Neuronal stem cell (in vitro differentiated cells): Measurements from ENCODE around the gene TRERF1.

Experiments used
- DNase-seq: peaks from one replicate; pipeline ENCODE4 v3.0.0-alpha.2; 2013; ENCODE audit warnings: low spot score
- H2AFZ ChIP-seq: one replicate; pipeline ENCODE4 v1.6.1; 2013; ENCODE audit warnings: mild to moderate bottlenecking, low read length, inconsistent platforms
- H2AK5ac ChIP-seq: 2 replicates; pipeline ENCODE4 v1.6.1; 2013; ENCODE audit warnings: low read depth, mild to moderate bottlenecking, inconsistent platforms, low read length, moderate library complexity, mixed read lengths
- H2BK120ac ChIP-seq: 2 replicates; pipeline ENCODE4 v1.6.1; 2013; ENCODE audit warnings: low read depth, mild to moderate bottlenecking, inconsistent platforms, low read length, moderate library complexity, mixed read lengths
- H2BK12ac ChIP-seq: one replicate; pipeline ENCODE4 v1.6.1; 2013; ENCODE audit warnings: low read length, inconsistent platforms
- H2BK15ac ChIP-seq: 2 replicates; pipeline ENCODE4 v1.6.1; 2013; ENCODE audit warnings: mild to moderate bottlenecking, low read length, inconsistent platforms, mixed read lengths
- H2BK5ac ChIP-seq: one replicate; pipeline ENCODE4 v1.6.1; 2013; ENCODE audit warnings: inconsistent platforms, mild to moderate bottlenecking, low read length, moderate library complexity
- H3K14ac ChIP-seq: one replicate; pipeline ENCODE4 v1.6.1; 2013; ENCODE audit warnings: low read length, inconsistent platforms
- H3K18ac ChIP-seq: 2 replicates; pipeline ENCODE4 v1.6.1; 2013; ENCODE audit warnings: low read length, inconsistent platforms
- H3K23ac ChIP-seq: 2 replicates; pipeline ENCODE4 v1.6.1; 2013; ENCODE audit warnings: low read depth, mild to moderate bottlenecking, mixed read lengths, low read length, inconsistent platforms; ENCODE audit not compliant: poor library complexity
- H3K27ac ChIP-seq: replicated peaks from 3 replicates; pipeline ENCODE4 v1.5.1; 2013; ENCODE audit warnings: low read length, inconsistent platforms
- H3K27me3 ChIP-seq, 3 experiments: 2 replicates each; pipeline ENCODE4 v1.6.1; 2013; ENCODE audit warnings: low read length in 3 of 3, mild to moderate bottlenecking in 2 of 3, inconsistent platforms in 1 of 3, low read depth in 1 of 3, mixed read lengths in 1 of 3, moderate library complexity in 1 of 3; ENCODE audit not compliant: control insufficient read depth in 3 of 3, insufficient read depth in 3 of 3
- H3K36me3 ChIP-seq, 2 donors: replicated peaks in 1 of 2; 2 replicates each; pipeline ENCODE4 v1.6.1; 2013; ENCODE audit warnings: low read length in 2 of 2; ENCODE audit not compliant: control insufficient read depth in 2 of 2, insufficient read depth in 2 of 2
- H3K4ac ChIP-seq: 2 replicates; pipeline ENCODE4 v1.6.1; 2013; ENCODE audit warnings: inconsistent platforms, mild to moderate bottlenecking, low read length, moderate library complexity
- H3K4me1 ChIP-seq, 2 donors: 1 replicate in 1 of 2; 2 replicates in 1 of 2; pipeline ENCODE4 v1.6.1; 2013; ENCODE audit warnings: low read length in 2 of 2, low read depth in 1 of 2; ENCODE audit not compliant: control insufficient read depth in 2 of 2, insufficient read depth in 1 of 2
- H3K4me2 ChIP-seq: one replicate; pipeline ENCODE4 v1.6.1; 2013; ENCODE audit warnings: mild to moderate bottlenecking, low read length, inconsistent platforms; ENCODE audit not compliant: insufficient read depth, poor library complexity, severe bottlenecking
- H3K4me3 ChIP-seq, 2 donors: 2 replicates each; pipeline ENCODE4 v1.5.1; 2013; ENCODE audit warnings: low read length in 2 of 2, mild to moderate bottlenecking in 2 of 2, inconsistent platforms in 1 of 2, moderate library complexity in 1 of 2
- H3K79me1 ChIP-seq: one replicate; pipeline ENCODE4 v1.6.1; 2013; ENCODE audit warnings: low read depth, mild to moderate bottlenecking, inconsistent platforms, low read length, moderate library complexity
- H3K9ac ChIP-seq: one replicate; pipeline ENCODE4 v1.6.1; 2013; ENCODE audit warnings: mild to moderate bottlenecking, low read depth, low read length, inconsistent platforms; ENCODE audit not compliant: poor library complexity
- H3K9me3 ChIP-seq, 2 donors: replicated peaks in 1 of 2; 2 replicates each; pipeline versions ENCODE3 to v1.6.1; 2013; ENCODE audit warnings: low read length in 2 of 2, mild to moderate bottlenecking in 2 of 2, inconsistent platforms in 1 of 2, low read depth in 1 of 2, mixed read lengths in 1 of 2, moderate library complexity in 1 of 2; ENCODE audit not compliant: control insufficient read depth in 2 of 2, insufficient read depth in 1 of 2
- H4K8ac ChIP-seq: one replicate; pipeline ENCODE4 v1.6.1; 2013; ENCODE audit warnings: low read depth, mild to moderate bottlenecking, inconsistent platforms, low read length, moderate library complexity
- H4K91ac ChIP-seq: one replicate; pipeline ENCODE4 v1.6.1; 2013; ENCODE audit warnings: low read length, low read depth, mild to moderate bottlenecking, inconsistent platforms; ENCODE audit not compliant: poor library complexity
- WGBS, 2 donors: extraction: QIAGEN DNeasy Blood & Tissue Kit; methylation state at CpG; one replicate each; pipeline ENCODE4 v1.1.7; 2013; ENCODE audit warnings: missing lambda C conversion rate in 2 of 2, mixed read lengths in 1 of 2; ENCODE audit not compliant: insufficient read length in 2 of 2, insufficient replicate concordance in 1 of 2; ENCODE audit errors: extremely low coverage in 2 of 2; 5-methylcytosine and 5-hydroxymethylcytosine counted together

Gene TRERF1

DNA sequence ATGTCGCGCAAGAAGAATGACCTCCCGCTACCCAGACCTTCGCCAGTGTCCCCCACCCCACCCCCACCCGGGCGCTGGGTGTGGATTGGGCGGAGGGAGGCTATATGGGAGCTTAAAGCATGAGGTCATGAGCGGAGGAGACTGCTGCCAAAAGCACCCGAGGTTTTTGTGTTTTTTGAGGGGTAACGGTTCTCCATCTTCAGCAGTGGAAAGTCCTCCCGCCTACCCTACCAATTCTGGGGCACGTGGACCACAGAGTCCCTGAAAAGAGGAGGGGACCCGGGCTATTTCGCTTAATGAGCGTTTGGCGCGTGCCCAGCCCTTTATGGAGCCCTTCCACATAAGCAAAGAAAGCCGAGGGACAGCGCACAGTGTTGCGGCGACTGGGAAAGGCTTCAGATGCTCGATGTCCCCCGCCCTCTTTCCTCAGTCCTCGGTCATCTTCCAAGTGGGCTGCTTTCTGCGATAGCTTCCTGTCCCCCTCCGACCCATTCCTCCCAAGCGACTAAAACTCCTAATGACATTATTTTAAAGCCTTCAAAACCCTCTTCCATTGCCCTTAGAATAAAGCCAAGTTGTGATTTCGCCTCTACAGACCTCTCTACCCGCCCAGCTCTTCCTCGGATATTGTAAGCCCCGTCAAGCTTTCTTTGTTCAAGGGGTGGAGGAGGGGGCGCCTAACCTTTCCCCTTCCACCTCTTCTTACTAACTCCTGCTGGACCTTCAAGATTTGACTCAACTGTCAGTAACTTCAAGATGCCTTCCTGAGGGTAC is 2.1 kb upstream of the TRERF1 start:
- peak overlapping the region; percentile 96 for H3K18ac ChIP-seq
- peak overlapping the region; percentile 99 for H2BK15ac ChIP-seq
- no CpG with 5 or more reads among the region's 32 CpGs for WGBS, 2 donors
- H3K4ac ChIP-seq: no peak overlapping the region
- peaks cover 11 to 23% of the 10 kb centered on the region in 2 donors for H3K4me1 ChIP-seq
- H2BK5ac ChIP-seq: peak overlapping the region; percentile 56
- H2BK120ac ChIP-seq: peak overlapping the region; percentile 55
- peak overlapping the region; percentile 95 for H3K27ac ChIP-seq
- H3K9me3 ChIP-seq: no peaks in the 10 kb centered on the region
- H4K8ac ChIP-seq: no peak overlapping the region
- H2AFZ ChIP-seq: peak overlapping the region; percentile 93
- H3K4me2 ChIP-seq: peak overlapping the region; percentile 95
- H3K79me1 ChIP-seq: no peaks in the 10 kb centered on the region
- no peaks in the 10 kb centered on the region for H3K36me3 ChIP-seq
- no peak overlapping the region for H2BK12ac ChIP-seq
- no peaks in the 10 kb centered on the region for H3K27me3 ChIP-seq
- H3K14ac ChIP-seq: no peak overlapping the region
- DNase-seq: peak; percentile 66
- H3K23ac ChIP-seq: no peak overlapping the region
- H4K91ac ChIP-seq: peak overlapping the region; percentile 75
- H2AK5ac ChIP-seq: peak overlapping the region; percentile 60
- H3K9ac ChIP-seq: peak overlapping the region; percentile 63
- peak overlapping the region; percentile 69 to 78 for H3K4me3 ChIP-seq

DNA sequence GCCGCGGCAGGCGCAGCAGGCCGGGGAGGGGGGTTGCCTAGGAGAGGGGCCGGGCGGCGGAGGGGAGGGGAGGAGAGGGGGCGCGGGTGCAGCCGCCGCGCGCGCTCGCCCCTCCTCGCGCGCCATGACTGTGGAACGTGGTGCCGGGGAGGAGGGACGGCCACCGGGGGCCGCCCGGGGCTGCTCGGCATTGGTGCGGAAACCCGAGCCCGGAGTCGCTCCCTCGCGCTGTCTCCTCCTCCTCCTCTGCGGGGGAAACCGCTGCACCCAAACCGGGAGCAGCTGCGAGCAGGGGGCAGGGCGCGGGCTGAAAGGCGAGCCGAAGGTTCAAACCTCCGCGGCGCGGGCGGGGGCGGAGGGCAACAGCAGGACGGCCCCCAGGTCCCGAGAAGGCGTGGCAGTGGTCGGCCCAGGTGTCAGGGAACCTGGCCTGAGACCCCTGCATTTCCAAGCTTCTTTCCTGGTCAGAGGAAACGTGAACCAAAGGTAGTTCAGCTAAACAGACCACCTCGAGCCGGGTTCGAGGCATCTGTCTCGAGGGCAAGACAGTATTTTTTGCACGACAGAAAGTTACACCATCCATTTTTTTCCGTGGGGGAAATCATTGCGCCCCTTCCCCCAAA is 1.4 kb upstream of the TRERF1 start:
- H2BK120ac ChIP-seq: peak overlapping the region; percentile 55
- no peak overlapping the region for H3K4ac ChIP-seq
- H2BK12ac ChIP-seq: no peak overlapping the region
- peak overlapping the region; percentile 100 for H2BK5ac ChIP-seq
- peak overlapping the region; percentile 69 to 78 for H3K4me3 ChIP-seq
- no peak overlapping the region for H3K14ac ChIP-seq
- H4K8ac ChIP-seq: no peak overlapping the region
- H2AK5ac ChIP-seq: peak overlapping the region; percentile 60
- DNase-seq: peak; percentile 92
- peak overlapping the region; percentile 95 for H3K4me2 ChIP-seq
- H3K23ac ChIP-seq: peak overlapping the region; percentile 77
- H3K79me1 ChIP-seq: no peaks in the 10 kb centered on the region
- peak overlapping the region; percentile 98 for H3K27ac ChIP-seq
- peaks cover 11 to 22% of the 10 kb centered on the region in 2 donors for H3K4me1 ChIP-seq
- peak overlapping the region; percentile 96 for H3K18ac ChIP-seq
- no CpG with 5 or more reads among the region's 57 CpGs for WGBS, 2 donors
- H2BK15ac ChIP-seq: peak overlapping the region; percentile 99
- H3K9me3 ChIP-seq: no peaks in the 10 kb centered on the region
- H3K27me3 ChIP-seq: no peaks in the 10 kb centered on the region
- H4K91ac ChIP-seq: no peak overlapping the region
- H3K9ac ChIP-seq: peak overlapping the region; percentile 65
- peak overlapping the region; percentile 93 for H2AFZ ChIP-seq
- peaks cover 0 to 3% of the 10 kb centered on the region in 2 donors for H3K36me3 ChIP-seq

DNA sequence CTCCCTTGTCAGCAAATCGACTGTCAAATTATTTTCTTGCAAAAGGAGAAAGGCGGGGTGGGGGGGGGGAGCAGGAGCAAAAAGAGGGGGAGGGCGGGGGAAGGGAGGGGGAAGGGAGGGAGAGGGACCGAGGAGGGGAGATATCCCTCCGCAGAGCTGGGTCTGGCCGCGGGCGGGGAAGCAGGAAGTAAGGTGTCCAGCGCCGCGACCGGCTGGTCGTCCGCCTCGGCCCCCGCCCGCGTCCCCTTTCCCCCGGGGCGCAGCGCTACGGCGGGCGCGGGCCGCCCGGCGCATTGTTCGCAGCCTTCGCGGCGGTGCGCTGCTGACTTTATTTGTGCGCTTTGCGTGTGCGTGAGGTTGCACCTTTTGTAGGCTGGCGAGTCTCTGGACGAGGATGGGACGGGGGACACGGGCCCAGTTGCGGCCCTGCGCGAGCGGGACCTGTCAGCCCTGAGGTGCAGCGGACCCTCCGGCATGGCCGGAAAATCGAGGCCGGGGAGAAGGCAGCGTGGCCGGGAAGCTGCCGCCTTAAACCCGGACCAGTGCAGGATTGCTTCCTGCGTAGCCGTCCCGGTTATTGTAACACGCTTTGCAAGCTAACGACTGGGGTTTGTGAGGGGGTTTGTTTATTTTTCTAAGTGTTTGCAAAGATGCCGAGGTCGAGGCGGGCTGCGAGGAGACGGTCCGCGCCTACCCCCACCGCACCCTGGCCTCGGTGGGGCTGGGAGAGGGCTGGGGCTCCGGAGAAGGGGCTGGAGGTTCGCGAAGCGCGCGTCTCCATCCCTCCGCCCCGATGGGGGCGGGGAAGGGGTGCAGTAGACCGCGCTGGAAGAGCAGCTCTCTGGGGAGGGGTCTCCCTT is 675 bp upstream of the TRERF1 start:
- H2BK120ac ChIP-seq: peak overlapping the region; percentile 100
- H3K27ac ChIP-seq: peak overlapping the region; percentile 98
- peak overlapping the region; percentile 77 for H3K23ac ChIP-seq
- no peaks in the 10 kb centered on the region for H3K9me3 ChIP-seq
- peak overlapping the region; percentile 99 for H2BK15ac ChIP-seq
- H3K79me1 ChIP-seq: peaks cover 1% of the 10 kb centered on the region
- peak overlapping the region; percentile 99 for H4K91ac ChIP-seq
- H3K36me3 ChIP-seq: peaks cover 0 to 3% of the 10 kb centered on the region in 2 donors
- H3K18ac ChIP-seq: peak overlapping the region; percentile 100
- H3K4me3 ChIP-seq: peak overlapping the region; percentile 69 to 99
- H3K14ac ChIP-seq: peak overlapping the region; percentile 99
- peak overlapping the region; percentile 93 for H2AFZ ChIP-seq
- H3K9ac ChIP-seq: peak overlapping the region; percentile 100
- H4K8ac ChIP-seq: peak overlapping the region; percentile 55
- H3K4ac ChIP-seq: peak overlapping the region; percentile 97
- no CpG with 5 or more reads among the region's 78 CpGs for WGBS, 2 donors
- H3K4me1 ChIP-seq: peaks cover 11 to 22% of the 10 kb centered on the region in 2 donors
- peak overlapping the region; percentile 93 for H2BK12ac ChIP-seq
- peak; percentile 80 for DNase-seq
- peak overlapping the region; percentile 98 for H3K4me2 ChIP-seq
- peak overlapping the region; percentile 100 for H2AK5ac ChIP-seq
- H3K27me3 ChIP-seq: no peaks in the 10 kb centered on the region
- peak overlapping the region; percentile 100 for H2BK5ac ChIP-seq
